HCT116 (cell line): ENCODE results near the gene PBX3. TPM values are rescaled to one million over a fixed set of nuclear protein-coding genes. Genes with fewer than 3 reads are reported as not detected.

Experiments
- ATAC-seq: fragments of 200-7000 bp; cut with Tn5 transposase; 2 replicates; pipeline ENCODE4 v1.9.1; 2020; ENCODE audit warnings: mild to moderate bottlenecking, moderate library complexity
- BruUV-seq: library from RNA; stranded (reverse); fragments of 400-500 nt; replicated peaks from 2 replicates; lab custom pipeline; 2021; lab: Mats Ljungman, UMichigan
- CTCF ChIA-PET: fragments of 300-600 bp; sonication (Branson Sonifier 250); formaldehyde crosslinking; loops from one replicate; lab custom pipeline; 2021; ENCODE audit warnings: antibody characterized with exemption; lab: Charles Lee
- POLR2A ChIA-PET: fragments of 300-600, 350-600 bp; sonication (Branson Sonifier 250); formaldehyde crosslinking; loops from one replicate; lab custom pipeline; 2021; ENCODE audit warnings: antibody characterized with exemption; lab: Charles Lee
- RAD21 ChIA-PET, 2 experiments: fragments of 300-600 bp; sonication (Branson Sonifier 250); formaldehyde crosslinking; loops; one replicate each; lab custom pipeline; 2023; ENCODE audit warnings: low total read pairs in 2 of 2; ENCODE audit not compliant: uncharacterized antibody in 2 of 2, unreplicated experiment in 2 of 2, low non-redundant PET in 1 of 2; lab: Charles Lee
- DNase-seq: peaks from one replicate; pipeline ENCODE4 v3.0.0-alpha.2; 2010; ENCODE audit warnings: low read depth, low spot score
- H2AFZ ChIP-seq: fragments of 200-600 bp; shearing (Covaris generic), sonication (generic); 2 replicates; pipeline ENCODE4 v1.6.1; 2017; ENCODE audit warnings: low read depth, mixed run types, mixed read lengths, antibody characterized with exemption, low read length; ENCODE audit not compliant: poor library complexity, severe bottlenecking
- H3K27ac ChIP-seq: 2 replicates; pipeline ENCODE4 v1.5.1; 2012; ENCODE audit warnings: low read depth, low read length
- H3K27me3 ChIP-seq: fragments of 200-600 bp; sonication (generic); 2 replicates; pipeline ENCODE4 v1.6.1; 2016; ENCODE audit warnings: mixed run types, low read length, mixed read lengths; ENCODE audit not compliant: insufficient read depth
- H3K36me3 ChIP-seq, 2 experiments: fragments of 200-500 bp in 1 of 2; fragments of 200-600 bp in 1 of 2; sonication (Bioruptor generic) in 1 of 2; sonication (generic) in 1 of 2; 2 replicates each; pipeline versions ENCODE4 v1.5.1 to v1.6.1; 2014 to 2016; ENCODE audit warnings: low read length in 2 of 2, inconsistent platforms in 1 of 2, mixed read lengths in 1 of 2, mixed run types in 1 of 2; ENCODE audit not compliant: insufficient read depth in 2 of 2, control insufficient read depth in 1 of 2
- H3K4me1 ChIP-seq, 2 experiments: fragments of 200-600 bp in 1 of 2; sonication (generic) in 1 of 2; 2 replicates each; pipeline versions ENCODE4 v1.5.1 to v1.6.1; 2012 to 2017; ENCODE audit warnings: low read length in 2 of 2, inconsistent platforms in 1 of 2, mild to moderate bottlenecking in 1 of 2, mixed read lengths in 1 of 2, mixed run types in 1 of 2, moderate library complexity in 1 of 2; ENCODE audit not compliant: insufficient read depth in 2 of 2, control insufficient read depth in 1 of 2
- H3K4me2 ChIP-seq: fragments of 200-600 bp; sonication (generic); 2 replicates; pipeline ENCODE4 v1.6.1; 2017; ENCODE audit warnings: mixed run types, low read length, mixed read lengths
- H3K4me3 ChIP-seq, 2 experiments: fragments of 200-600 bp in 1 of 2; sonication (generic) in 1 of 2; replicated peaks in 1 of 2; 2 replicates each; pipeline ENCODE4 v1.5.1; 2011 to 2016; ENCODE audit warnings: low read length in 2 of 2, control low read depth in 1 of 2, low read depth in 1 of 2, mild to moderate bottlenecking in 1 of 2, mixed read lengths in 1 of 2, mixed run types in 1 of 2
- H3K79me2 ChIP-seq: fragments of 200-600 bp; sonication (generic); 2 replicates; pipeline ENCODE4 v1.6.1; 2017; ENCODE audit warnings: mild to moderate bottlenecking, mixed run types, low read length, moderate library complexity, mixed read lengths; ENCODE audit not compliant: insufficient read depth
- H3K9ac ChIP-seq: fragments of 200-600 bp; sonication (generic); 2 replicates; pipeline ENCODE4 v1.6.1; 2016; ENCODE audit warnings: low read length, mixed read lengths
- H3K9me2 ChIP-seq: fragments of 200-600 bp; sonication (generic), shearing (Covaris generic); 2 replicates; pipeline ENCODE4 v1.6.1; 2017; ENCODE audit warnings: mixed run types, mild to moderate bottlenecking, moderate library complexity; ENCODE audit not compliant: insufficient read depth
- H3K9me3 ChIP-seq, 2 experiments: fragments of 200-500 bp in 1 of 2; fragments of 200-600 bp in 1 of 2; sonication (Bioruptor generic) in 1 of 2; sonication (generic) in 1 of 2; 2 replicates each; pipeline ENCODE4 v1.6.1; 2014 to 2017; ENCODE audit warnings: low read length in 2 of 2, mixed read lengths in 2 of 2, inconsistent platforms in 1 of 2, low read depth in 1 of 2, mild to moderate bottlenecking in 1 of 2, mixed run types in 1 of 2, moderate library complexity in 1 of 2; ENCODE audit not compliant: control insufficient read depth in 1 of 2, insufficient read depth in 1 of 2
- H4K20me1 ChIP-seq: fragments of 200-600 bp; sonication (generic), shearing (Covaris generic); 2 replicates; pipeline ENCODE4 v1.6.1; 2017; ENCODE audit warnings: mixed run types, mild to moderate bottlenecking, moderate library complexity; ENCODE audit not compliant: insufficient read depth
- ATF3 ChIP-seq: IDR thresholded peaks from 2 replicates; pipeline ENCODE4 v1.6.1; 2012
- CEBPB ChIP-seq: IDR thresholded peaks from 2 replicates; pipeline ENCODE4 v1.6.1; 2012; ENCODE audit warnings: low read depth
- ELF1 ChIP-seq: IDR thresholded peaks from 2 replicates; pipeline ENCODE4 v1.6.1; 2012; ENCODE audit warnings: low read depth, borderline replicate concordance
- EZH2 ChIP-seq: fragments of 200-600 bp; sonication (generic); IDR thresholded peaks from 2 replicates; pipeline ENCODE4 v1.6.1; 2017; ENCODE audit warnings: antibody characterized with exemption, mixed run types
- MAX ChIP-seq: IDR thresholded peaks from 2 replicates; pipeline ENCODE4 v1.6.1; 2012
- POLR2AphosphoS5 ChIP-seq: IDR thresholded peaks from 2 replicates; pipeline ENCODE4 v1.6.1; 2011; ENCODE audit warnings: mild to moderate bottlenecking, low read depth, low read length, moderate library complexity
- SIN3A ChIP-seq: IDR thresholded peaks from 2 replicates; pipeline ENCODE4 v1.6.1; 2012; ENCODE audit warnings: low read depth
- SRF ChIP-seq: IDR thresholded peaks from 2 replicates; pipeline ENCODE4 v1.6.1; 2012; ENCODE audit warnings: low read depth
- ZFX ChIP-seq: fragments of 450-650 bp; IDR thresholded peaks from 2 replicates; pipeline ENCODE4 v1.6.1; 2017
- intact Hi-C: fragments of 100-400 bp; cut with micrococcal nuclease; formaldehyde crosslinking; loops from 2 replicates; pipeline ENCODE4 v1.10.0; 2022
- total RNA-seq: library from RNA; stranded (reverse); gene quantifications from one replicate; pipeline ENCODE4 v1.2.1, GENCODE V29; 2021; ENCODE audit not compliant: unreplicated experiment
- TF ChIP-seq, protein P1 (sequence below), 3 experiments: fragments of 200-600 bp in 1 of 3; sonication (generic) in 1 of 3; IDR thresholded peaks in 2 of 3; conservative IDR thresholded peaks in 1 of 3; 2 replicates each; pipeline ENCODE4 v1.5.1; 2012 to 2017; ENCODE audit warnings: low read depth in 2 of 3, low read length in 2 of 3, antibody characterized with exemption in 1 of 3, borderline replicate concordance in 1 of 3, control low read depth in 1 of 3, mild to moderate bottlenecking in 1 of 3, mixed read lengths in 1 of 3, mixed run types in 1 of 3, moderate library complexity in 1 of 3; ENCODE audit not compliant: insufficient read depth in 1 of 3
- TF ChIP-seq, protein P2 (sequence below): IDR thresholded peaks from 2 replicates; pipeline ENCODE4 v1.6.1; 2012; ENCODE audit warnings: low read depth

PBX3 gene
- total RNA-seq, 1 experiment from 2014 or later, result 13.5 TPM

GRCh38 chr9:125730168-125730567 lies 17.0 kb upstream of the PBX3 start (continued):
- TF ChIP-seq, protein P1, sequence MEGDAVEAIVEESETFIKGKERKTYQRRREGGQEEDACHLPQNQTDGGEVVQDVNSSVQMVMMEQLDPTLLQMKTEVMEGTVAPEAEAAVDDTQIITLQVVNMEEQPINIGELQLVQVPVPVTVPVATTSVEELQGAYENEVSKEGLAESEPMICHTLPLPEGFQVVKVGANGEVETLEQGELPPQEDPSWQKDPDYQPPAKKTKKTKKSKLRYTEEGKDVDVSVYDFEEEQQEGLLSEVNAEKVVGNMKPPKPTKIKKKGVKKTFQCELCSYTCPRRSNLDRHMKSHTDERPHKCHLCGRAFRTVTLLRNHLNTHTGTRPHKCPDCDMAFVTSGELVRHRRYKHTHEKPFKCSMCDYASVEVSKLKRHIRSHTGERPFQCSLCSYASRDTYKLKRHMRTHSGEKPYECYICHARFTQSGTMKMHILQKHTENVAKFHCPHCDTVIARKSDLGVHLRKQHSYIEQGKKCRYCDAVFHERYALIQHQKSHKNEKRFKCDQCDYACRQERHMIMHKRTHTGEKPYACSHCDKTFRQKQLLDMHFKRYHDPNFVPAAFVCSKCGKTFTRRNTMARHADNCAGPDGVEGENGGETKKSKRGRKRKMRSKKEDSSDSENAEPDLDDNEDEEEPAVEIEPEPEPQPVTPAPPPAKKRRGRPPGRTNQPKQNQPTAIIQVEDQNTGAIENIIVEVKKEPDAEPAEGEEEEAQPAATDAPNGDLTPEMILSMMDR (IDR thresholded peaks at IDR 0.05 in 2 of 3, conservative IDR thresholded peaks at IDR 0.05 in 1 of 3; ENCODE audit: borderline replicate concordance in 1 of 3, insufficient read depth in 1 of 3, low read depth in 2 of 3, low read length in 2 of 3), result no peak
- TF ChIP-seq SRF, result no peak
- TF ChIP-seq SIN3A, result no peak
- no peak for TF ChIP-seq EZH2
- no peak for TF ChIP-seq MAX
- no peak for TF ChIP-seq ATF3
- TF ChIP-seq POLR2AphosphoS5, result no peak
- TF ChIP-seq ZFX, result no peak
- TF ChIP-seq ELF1, result no peak

DNA sequence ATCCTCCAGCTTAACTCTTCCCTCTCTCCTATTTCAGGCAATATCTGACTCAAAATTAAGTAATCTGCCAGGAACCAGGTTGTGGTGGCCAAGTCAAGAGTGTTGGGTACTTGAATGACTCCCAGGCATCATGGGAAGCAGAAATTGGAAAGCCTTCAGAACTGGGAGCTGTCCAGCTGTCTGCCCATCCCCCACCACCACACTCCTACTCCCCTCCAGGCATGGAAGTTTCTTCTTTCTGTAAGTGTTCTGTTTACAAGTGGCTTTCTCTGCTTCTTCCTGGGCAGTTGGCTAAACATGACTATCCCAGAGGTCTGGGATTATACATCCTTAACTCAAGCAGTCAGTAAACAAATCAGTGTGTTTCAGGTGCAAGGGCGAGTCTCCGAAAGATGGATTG lies 14.6 kb upstream of the PBX3 start:
- Histone ChIP-seq H3K9me2 (no peaks in the 10 kb centered on the region), H3K9ac (no peak overlapping the region), H2AFZ (no peak overlapping the region), H4K20me1 (no peaks in the 10 kb centered on the region), H3K79me2 (no peaks in the 10 kb centered on the region), H3K27ac (no peak overlapping the region), H3K27me3 (no peaks in the 10 kb centered on the region), H3K4me2 (no peak overlapping the region), H3K4me3 (no peak overlapping the region), H3K9me3 (no peaks in the 10 kb centered on the region), H3K36me3 (no peaks in the 10 kb centered on the region), H3K4me1 (no peaks in the 10 kb centered on the region)
- no TSS peak for BruUV-seq
- no peak for TF ChIP-seq CEBPB
- TF ChIP-seq, protein P2, sequence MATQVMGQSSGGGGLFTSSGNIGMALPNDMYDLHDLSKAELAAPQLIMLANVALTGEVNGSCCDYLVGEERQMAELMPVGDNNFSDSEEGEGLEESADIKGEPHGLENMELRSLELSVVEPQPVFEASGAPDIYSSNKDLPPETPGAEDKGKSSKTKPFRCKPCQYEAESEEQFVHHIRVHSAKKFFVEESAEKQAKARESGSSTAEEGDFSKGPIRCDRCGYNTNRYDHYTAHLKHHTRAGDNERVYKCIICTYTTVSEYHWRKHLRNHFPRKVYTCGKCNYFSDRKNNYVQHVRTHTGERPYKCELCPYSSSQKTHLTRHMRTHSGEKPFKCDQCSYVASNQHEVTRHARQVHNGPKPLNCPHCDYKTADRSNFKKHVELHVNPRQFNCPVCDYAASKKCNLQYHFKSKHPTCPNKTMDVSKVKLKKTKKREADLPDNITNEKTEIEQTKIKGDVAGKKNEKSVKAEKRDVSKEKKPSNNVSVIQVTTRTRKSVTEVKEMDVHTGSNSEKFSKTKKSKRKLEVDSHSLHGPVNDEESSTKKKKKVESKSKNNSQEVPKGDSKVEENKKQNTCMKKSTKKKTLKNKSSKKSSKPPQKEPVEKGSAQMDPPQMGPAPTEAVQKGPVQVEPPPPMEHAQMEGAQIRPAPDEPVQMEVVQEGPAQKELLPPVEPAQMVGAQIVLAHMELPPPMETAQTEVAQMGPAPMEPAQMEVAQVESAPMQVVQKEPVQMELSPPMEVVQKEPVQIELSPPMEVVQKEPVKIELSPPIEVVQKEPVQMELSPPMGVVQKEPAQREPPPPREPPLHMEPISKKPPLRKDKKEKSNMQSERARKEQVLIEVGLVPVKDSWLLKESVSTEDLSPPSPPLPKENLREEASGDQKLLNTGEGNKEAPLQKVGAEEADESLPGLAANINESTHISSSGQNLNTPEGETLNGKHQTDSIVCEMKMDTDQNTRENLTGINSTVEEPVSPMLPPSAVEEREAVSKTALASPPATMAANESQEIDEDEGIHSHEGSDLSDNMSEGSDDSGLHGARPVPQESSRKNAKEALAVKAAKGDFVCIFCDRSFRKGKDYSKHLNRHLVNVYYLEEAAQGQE, result peak; percentile 56
- ChIA-PET CTCF (no interaction called here), POLR2A (no interaction called here), RAD21 (no interaction called here)
- intact Hi-C loops, result no loop called here
- ATAC-seq (no peak), DNase-seq (no peak)
